Kidney (tissue), 14 donors: Measurements from ENCODE around the gene SH2D4B. TPM values are rescaled to one million over a fixed set of nuclear protein-coding genes. Genes with fewer than 3 reads are reported as not detected.

ENCODE experiments used
- DNase-seq, 5 donors: peaks; one replicate each; pipeline ENCODE4 v3.0.0-alpha.2; 2013 to 2020
- FAIRE-seq: peaks from 2 replicates; lab custom pipeline; 2012; peaks lifted over from hg19 to GRCh38; lab: Jason Lieb, UNC
- H3K27ac ChIP-seq, 2 donors: one replicate each; pipeline ENCODE4 v1.7.0; 2013; ENCODE audit warnings: low read depth in 2 of 2, low read length in 2 of 2, inconsistent platforms in 1 of 2
- H3K27me3 ChIP-seq: one replicate; pipeline ENCODE4 v1.7.1; 2013; ENCODE audit warnings: low read length, inconsistent platforms; ENCODE audit not compliant: control insufficient read depth, insufficient read depth
- H3K36me3 ChIP-seq, 3 donors: one replicate each; pipeline versions ENCODE4 v1.7.0 to v1.7.1; 2013; ENCODE audit warnings: low read length in 3 of 3, control low read depth in 1 of 3, inconsistent platforms in 1 of 3; ENCODE audit not compliant: insufficient read depth in 3 of 3, control insufficient read depth in 2 of 3
- H3K4me1 ChIP-seq, 3 donors: one replicate each; pipeline versions ENCODE4 v1.7.0 to v1.7.1; 2013; ENCODE audit warnings: low read length in 3 of 3, inconsistent platforms in 1 of 3, low read depth in 1 of 3; ENCODE audit not compliant: control insufficient read depth in 2 of 3, insufficient read depth in 2 of 3
- H3K4me3 ChIP-seq, 3 donors: one replicate each; pipeline versions ENCODE4 v1.7.0 to v1.8.1; 2013; ENCODE audit warnings: low read length in 3 of 3, control low read depth in 1 of 3, inconsistent platforms in 1 of 3
- H3K9ac ChIP-seq, 3 donors: one replicate each; pipeline versions ENCODE4 v1.7.0 to v1.7.1; 2013; ENCODE audit warnings: low read length in 3 of 3, control low read depth in 1 of 3, inconsistent platforms in 1 of 3
- H3K9me3 ChIP-seq, 3 donors: one replicate each; pipeline versions ENCODE4 v1.7.0 to v1.7.1; 2013; ENCODE audit warnings: low read length in 3 of 3, control low read depth in 1 of 3, inconsistent platforms in 1 of 3; ENCODE audit not compliant: control insufficient read depth in 2 of 3, insufficient read depth in 1 of 3
- intact Hi-C: fragments of 100-400 bp; cut with DNase I; formaldehyde crosslinking; loops from one replicate; pipeline ENCODE4 v1.11.1; 2022
- polyA plus RNA-seq: library from polyadenylated mRNA; stranded (reverse); fragments of 350-450 nt; fragmentation: Illumina TruSeq; extraction: RNeasy Lipid Tissue Mini Kit (QIAGEN cat#74804); gene quantifications from one replicate; pipeline ENCODE4 v1.2.3, GENCODE V29; 2014; ENCODE audit warnings: low read depth, low replicate concordance; ENCODE audit not compliant: insufficient read depth
- total RNA-seq: library from RNA; stranded (reverse); fragmentation: NEBNext Ultra II Directional; extraction: Animal tissue kit (Norgen Biotek cat#: 25700); gene quantifications from one replicate; pipeline ENCODE4 v1.2.1, GENCODE V29; 2021
- TF ChIP-seq, protein P1 (sequence below): IDR thresholded peaks from 3 replicates; pipeline ENCODE4 v1.5.1; 2012; ENCODE audit warnings: mild to moderate bottlenecking, moderate library complexity, borderline replicate concordance; ENCODE audit not compliant: insufficient read depth; ENCODE audit errors: extremely low read depth
- donor health status: control.
- donor health status: control.
- donor health status: control.
- donor health status: control.
- donor health status: control.
- donor health status: DM: yes; HTN: yes; CAD: no.
- donor health status: Normal renal cell carcinoma (clear cell type).

Gene SH2D4B
- total and polyA plus RNA-seq, 2 donors from 2014 or later = 0.09 TPM; not detected in 1

DNA sequence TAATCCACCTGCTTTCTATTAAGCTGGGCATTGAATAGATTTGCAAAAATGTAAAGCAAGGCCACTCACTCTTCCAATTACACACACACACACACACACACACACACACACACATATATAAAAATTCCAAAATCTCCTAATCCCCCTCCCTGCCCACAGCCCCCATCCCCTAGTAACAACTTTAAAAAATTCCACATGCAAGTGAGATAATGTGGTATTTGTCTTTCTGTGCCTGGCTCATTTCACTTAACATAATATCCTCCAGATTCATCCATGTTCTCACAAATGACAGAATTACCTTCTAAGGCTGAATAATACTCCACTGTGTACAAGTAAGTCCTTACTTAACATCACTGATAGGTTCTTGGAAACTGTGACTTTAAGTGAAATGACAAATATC lies 24.2 kb downstream of the SH2D4B start:
- Histone ChIP-seq H3K9me3 (no peaks in the 10 kb centered on the region), H3K4me3 (no peak overlapping the region), H3K27ac (no peak overlapping the region), H3K27me3 (no peaks in the 10 kb centered on the region), H3K9ac (no peak overlapping the region), H3K4me1 (no peaks in the 10 kb centered on the region), H3K36me3 (no peaks in the 10 kb centered on the region)
- FAIRE-seq = no peak
- TF ChIP-seq, protein P1, sequence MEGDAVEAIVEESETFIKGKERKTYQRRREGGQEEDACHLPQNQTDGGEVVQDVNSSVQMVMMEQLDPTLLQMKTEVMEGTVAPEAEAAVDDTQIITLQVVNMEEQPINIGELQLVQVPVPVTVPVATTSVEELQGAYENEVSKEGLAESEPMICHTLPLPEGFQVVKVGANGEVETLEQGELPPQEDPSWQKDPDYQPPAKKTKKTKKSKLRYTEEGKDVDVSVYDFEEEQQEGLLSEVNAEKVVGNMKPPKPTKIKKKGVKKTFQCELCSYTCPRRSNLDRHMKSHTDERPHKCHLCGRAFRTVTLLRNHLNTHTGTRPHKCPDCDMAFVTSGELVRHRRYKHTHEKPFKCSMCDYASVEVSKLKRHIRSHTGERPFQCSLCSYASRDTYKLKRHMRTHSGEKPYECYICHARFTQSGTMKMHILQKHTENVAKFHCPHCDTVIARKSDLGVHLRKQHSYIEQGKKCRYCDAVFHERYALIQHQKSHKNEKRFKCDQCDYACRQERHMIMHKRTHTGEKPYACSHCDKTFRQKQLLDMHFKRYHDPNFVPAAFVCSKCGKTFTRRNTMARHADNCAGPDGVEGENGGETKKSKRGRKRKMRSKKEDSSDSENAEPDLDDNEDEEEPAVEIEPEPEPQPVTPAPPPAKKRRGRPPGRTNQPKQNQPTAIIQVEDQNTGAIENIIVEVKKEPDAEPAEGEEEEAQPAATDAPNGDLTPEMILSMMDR = no peak
- intact Hi-C loops = no loop called here
- DNase-seq = no peak

DNA sequence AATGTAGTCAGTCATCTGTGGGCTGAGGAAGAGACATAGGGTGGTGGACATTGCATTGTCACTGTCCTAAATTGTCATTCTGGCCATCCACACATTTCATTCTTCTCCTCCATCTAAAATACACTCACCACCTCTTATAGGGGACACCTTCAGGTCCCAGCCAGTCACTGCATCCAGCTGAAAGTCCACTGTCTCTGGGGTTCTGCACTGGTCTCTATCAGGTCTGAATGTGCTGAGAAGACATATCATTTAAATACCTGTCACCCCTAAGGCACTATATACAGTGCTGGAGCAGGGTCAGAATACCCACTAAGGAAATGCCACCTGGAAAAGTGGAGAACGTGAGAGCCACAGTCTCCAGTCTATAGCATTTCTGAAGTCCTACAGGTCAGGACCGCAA lies 29.6 kb downstream of the SH2D4B start:
- H3K36me3 ChIP-seq = no peaks in the 10 kb centered on the region
- TF ChIP-seq, protein P1 = no peak
- intact Hi-C loops = no loop called here
- no peak overlapping the region for H3K9ac ChIP-seq
- H3K4me3 ChIP-seq = no peak overlapping the region
- no peaks in the 10 kb centered on the region for H3K4me1 ChIP-seq
- H3K27ac ChIP-seq = no peak overlapping the region
- no peaks in the 10 kb centered on the region for H3K9me3 ChIP-seq
- no peak for DNase-seq
- no peaks in the 10 kb centered on the region for H3K27me3 ChIP-seq
- no peak for FAIRE-seq

DNA sequence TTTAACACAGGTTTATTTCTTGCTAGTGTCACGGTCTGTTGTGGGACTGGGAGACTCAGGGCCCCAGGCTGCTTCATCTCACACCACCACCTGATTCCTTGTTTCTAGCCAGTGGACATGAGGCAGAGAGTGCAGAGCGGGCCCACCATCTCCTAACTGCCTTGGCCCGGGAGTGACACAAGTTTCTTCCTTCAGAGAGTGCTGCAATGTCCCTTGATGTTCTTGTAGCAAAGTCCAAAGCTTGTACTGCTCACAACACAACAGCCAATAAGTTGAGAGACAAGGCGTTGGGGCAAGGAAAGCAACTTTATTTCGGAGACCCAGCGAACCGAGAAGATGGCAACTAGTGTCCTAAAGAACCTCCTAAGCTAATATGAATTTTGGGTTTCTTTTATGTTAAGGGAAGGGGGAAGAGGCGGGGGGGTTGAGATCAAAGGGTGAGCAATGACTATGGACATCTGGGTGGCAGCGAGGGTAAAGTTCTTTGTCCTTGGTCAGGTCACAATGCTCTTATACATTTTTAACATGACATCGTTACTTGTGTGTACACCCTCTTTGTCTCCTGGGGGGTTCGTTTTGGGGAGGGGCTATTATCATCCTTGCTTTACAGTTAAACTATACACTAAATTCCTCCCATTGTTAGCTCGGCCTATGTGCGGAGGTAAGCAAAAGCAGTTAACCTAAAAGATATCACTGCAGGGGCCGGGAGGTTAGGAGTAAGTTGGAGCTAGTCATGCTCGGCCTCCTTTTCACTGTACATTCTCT lies 31.6 kb downstream of the SH2D4B start:
- FAIRE-seq (no peak), DNase-seq (no peak)
- no peak overlapping the region for H3K9ac ChIP-seq
- H3K4me3 ChIP-seq = no peak overlapping the region
- no peaks in the 10 kb centered on the region for H3K27me3 ChIP-seq
- H3K27ac ChIP-seq = no peak overlapping the region
- intact Hi-C loops = no loop called here
- TF ChIP-seq, protein P1 = no peak
- no peaks in the 10 kb centered on the region for H3K9me3 ChIP-seq
- no peaks in the 10 kb centered on the region for H3K36me3 ChIP-seq
- no peaks in the 10 kb centered on the region for H3K4me1 ChIP-seq
